ENCODE data around the gene MAFG.

The MAFG gene

DNA sequence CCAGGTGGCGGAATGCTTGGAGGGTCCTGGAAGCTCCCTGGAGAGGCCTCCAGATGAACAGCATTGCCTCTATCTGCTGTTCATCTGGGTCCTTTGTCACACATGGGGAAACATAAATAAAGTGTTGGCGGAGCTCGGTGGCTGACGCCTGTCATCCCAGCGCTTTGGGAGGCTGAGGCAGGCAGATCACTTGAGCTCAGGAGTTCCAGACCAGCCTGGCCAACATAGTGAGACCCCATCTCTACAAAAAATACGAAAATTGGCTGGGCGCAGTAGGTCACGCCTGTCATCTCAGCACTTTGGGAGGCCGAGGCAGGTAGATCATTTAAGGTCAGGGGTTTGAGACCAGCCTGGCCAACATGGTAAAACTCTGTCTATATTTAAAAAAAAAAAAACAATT is 17.3 kb upstream of the MAFG start:
- Histone ChIP-seq H3K27me3 (peaks cover 0 to 16% (median 0%) of the 10 kb centered on the region in 11 experiments; a peak in 5 of 22 replicates), H4K20me1 (no peaks in the 10 kb centered on the region), H3K36me3 (no peaks in the 10 kb centered on the region), H3K9me3 (replicated peaks in 1 of 11) (no peaks in the 10 kb centered on the region), H3K4me2 (peak overlapping the region in 4 of 11 experiments; percentile 10 to 34 (median 26); a peak in 2 of 22 replicates), H3K4me3 (no peak overlapping the region), H3K9ac (no peak overlapping the region), H3K4me1 (peaks cover 13 to 59% (median 30%) of the 10 kb centered on the region in 10 experiments; a peak in 19 of 20 replicates), H3K27ac (no peak overlapping the region)
- no peak for TF ChIP-seq Cebpa-rat (IDR thresholded peaks at IDR 0.05)

DNA sequence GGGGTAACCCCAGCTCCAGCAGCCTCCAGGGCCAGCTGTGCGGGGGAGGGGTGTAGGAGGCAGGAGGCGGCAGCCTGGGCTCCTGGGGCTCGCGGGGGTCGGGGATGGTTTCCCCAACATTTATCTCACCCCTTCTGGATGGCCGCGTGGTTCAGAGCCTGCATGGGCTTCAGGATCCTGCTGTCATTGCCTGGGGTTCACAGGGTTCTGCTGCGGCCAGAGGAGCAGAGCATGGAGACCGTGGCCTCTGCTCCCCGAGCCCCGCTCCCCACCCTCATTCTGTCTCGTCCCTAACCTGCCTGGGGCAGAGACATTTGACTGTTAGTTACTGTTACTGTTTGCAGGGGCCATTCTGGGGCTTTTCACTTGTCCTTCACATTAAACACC is 14.6 kb upstream of the MAFG start:
- Histone ChIP-seq H4K20me1 (no peaks in the 10 kb centered on the region), H3K9me3 (replicated peaks in 1 of 11) (no peaks in the 10 kb centered on the region), H3K36me3 (no peaks in the 10 kb centered on the region), H3K27me3 (peaks cover 0 to 19% (median 0%) of the 10 kb centered on the region in 11 experiments; a peak in 5 of 22 replicates), H3K4me2 (peak overlapping the region in 10 of 11 experiments; percentile 64 to 100 (median 100); a peak in 19 of 22 replicates), H3K27ac (no peak overlapping the region), H3K9ac (peak overlapping the region in 3 of 11 experiments; percentile 21 to 41 (median 23); a peak in 1 of 22 replicates), H3K4me1 (peaks cover 31 to 80% (median 57%) of the 10 kb centered on the region in 10 experiments), H3K4me3 (peak overlapping the region in 2 of 10 experiments; percentile 11 to 27; a peak in 2 of 20 replicates)
- TF ChIP-seq Cebpa-rat (IDR thresholded peaks at IDR 0.05): no peak

DNA sequence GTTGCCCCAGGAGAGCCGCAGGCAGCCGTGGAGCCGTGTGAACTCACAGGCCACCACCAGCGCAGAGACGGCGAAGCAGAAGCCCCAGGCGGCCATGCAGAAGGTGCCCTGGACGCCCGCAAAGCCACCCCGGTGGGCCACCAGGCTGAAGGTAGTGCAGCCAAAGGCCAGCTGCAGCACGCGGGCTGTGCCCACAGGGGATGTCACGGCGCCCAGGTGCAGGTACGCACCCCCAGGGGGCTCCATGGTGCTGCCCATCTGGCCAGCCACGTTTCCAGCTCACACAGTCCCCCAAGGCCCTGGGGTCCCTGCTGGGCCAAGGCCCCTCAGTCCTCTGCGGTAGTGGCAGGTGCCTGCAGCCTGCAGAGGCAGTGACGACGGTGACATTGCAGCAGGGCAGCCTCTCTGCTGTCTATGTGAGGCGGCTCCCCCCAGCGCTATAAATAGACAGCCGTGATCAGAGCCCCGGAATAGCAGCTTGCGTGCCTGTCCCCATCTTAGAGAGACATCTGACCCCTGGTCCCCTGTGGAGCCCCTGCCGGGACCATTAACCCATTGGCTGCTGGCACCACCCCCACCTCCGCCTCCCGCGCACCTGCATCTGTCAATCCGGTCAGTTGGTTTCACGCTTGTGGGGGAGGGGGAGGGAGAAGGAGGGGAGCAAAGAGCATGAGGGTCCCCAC is 14.1 kb upstream of the MAFG start:
- H3K4me3 ChIP-seq: peak overlapping the region in 4 of 10 experiments; percentile 5 to 27 (median 11); a peak in 2 of 20 replicates
- H3K27me3 ChIP-seq: peaks cover 0 to 19% (median 0%) of the 10 kb centered on the region in 11 experiments; a peak in 5 of 22 replicates
- TF ChIP-seq Cebpa-rat (IDR thresholded peaks at IDR 0.05): no peak
- no peaks in the 10 kb centered on the region for H3K9me3 ChIP-seq (replicated peaks in 1 of 11)
- no peaks in the 10 kb centered on the region for H3K36me3 ChIP-seq
- H3K27ac ChIP-seq: no peak overlapping the region
- peak overlapping the region in 7 of 11 experiments; percentile 1 to 41 (median 17); a peak in 4 of 22 replicates for H3K9ac ChIP-seq
- H4K20me1 ChIP-seq: no peaks in the 10 kb centered on the region
- peaks cover 34 to 83% (median 61%) of the 10 kb centered on the region in 10 experiments for H3K4me1 ChIP-seq
- peak overlapping the region; percentile 64 to 100 (median 100) for H3K4me2 ChIP-seq

DNA sequence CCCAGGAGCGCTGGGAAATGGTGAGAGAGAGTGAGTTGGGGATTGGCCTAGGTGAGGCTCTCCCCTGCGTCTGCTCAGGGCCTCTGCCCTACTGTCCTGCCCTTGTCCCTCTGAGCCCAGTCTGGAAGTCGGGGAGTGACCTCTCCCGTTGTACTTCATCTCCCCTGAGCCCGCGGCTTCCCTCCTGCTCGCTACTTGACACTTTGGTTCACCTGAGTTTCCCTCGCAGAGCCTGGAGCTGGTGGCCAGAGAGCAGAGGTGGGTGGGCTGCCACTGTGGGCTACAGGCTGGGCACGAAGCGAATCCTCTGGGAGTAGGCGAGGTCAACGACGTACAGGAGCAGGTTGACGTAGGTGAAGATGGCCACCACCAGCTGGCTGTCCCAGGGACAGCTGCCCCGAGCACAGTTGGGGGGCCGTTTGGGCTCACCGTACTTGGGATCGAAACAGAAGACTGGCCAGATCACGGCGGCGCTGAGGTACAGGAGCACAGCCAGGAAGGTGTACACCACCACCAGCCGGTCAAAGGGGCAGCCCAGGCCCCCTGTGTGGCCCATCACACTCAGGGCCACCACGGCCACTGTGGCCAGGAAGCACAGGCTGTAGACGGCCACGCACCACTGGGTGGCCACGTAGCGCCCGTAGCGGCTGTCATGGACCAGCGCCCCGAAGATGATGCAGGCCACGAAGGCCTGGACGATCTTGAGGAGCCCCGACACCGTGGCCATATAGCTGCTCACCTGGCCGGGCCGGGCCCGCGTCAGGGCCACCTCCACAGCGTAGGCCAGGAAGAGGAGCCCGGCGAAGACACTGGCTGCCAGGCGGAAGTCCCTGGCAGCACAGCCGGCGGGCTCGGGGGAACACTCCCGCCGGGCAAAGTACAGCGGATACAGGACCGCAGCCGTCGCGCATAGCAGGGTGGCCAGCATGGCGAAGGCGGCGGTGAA is 13.3 kb upstream of the MAFG start:
- TF ChIP-seq Cebpa-rat (IDR thresholded peaks at IDR 0.05): no peak
- no peaks in the 10 kb centered on the region for H3K9me3 ChIP-seq (replicated peaks in 1 of 11)
- 0 out of 20 replicates have a peak overlapping the region, but pooled peaks of 2 of the 10 experiments have one; percentile 5 to 11 for H3K4me3 ChIP-seq
- H3K4me2 ChIP-seq: peak overlapping the region; percentile 64 to 100 (median 100)
- peaks cover 0 to 2% (median 0%) of the 10 kb centered on the region in 11 experiments; a peak in 3 of 22 replicates for H4K20me1 ChIP-seq
- peaks cover 42 to 91% (median 70%) of the 10 kb centered on the region in 10 experiments for H3K4me1 ChIP-seq
- peaks cover 0 to 19% (median 0%) of the 10 kb centered on the region in 11 experiments; a peak in 5 of 22 replicates for H3K27me3 ChIP-seq
- no peaks in the 10 kb centered on the region for H3K36me3 ChIP-seq
- H3K27ac ChIP-seq: no peak overlapping the region; a peak in 1 of 22 replicates
- peak overlapping the region in 5 of 11 experiments; percentile 15 to 41 (median 21); a peak in 4 of 22 replicates for H3K9ac ChIP-seq

DNA sequence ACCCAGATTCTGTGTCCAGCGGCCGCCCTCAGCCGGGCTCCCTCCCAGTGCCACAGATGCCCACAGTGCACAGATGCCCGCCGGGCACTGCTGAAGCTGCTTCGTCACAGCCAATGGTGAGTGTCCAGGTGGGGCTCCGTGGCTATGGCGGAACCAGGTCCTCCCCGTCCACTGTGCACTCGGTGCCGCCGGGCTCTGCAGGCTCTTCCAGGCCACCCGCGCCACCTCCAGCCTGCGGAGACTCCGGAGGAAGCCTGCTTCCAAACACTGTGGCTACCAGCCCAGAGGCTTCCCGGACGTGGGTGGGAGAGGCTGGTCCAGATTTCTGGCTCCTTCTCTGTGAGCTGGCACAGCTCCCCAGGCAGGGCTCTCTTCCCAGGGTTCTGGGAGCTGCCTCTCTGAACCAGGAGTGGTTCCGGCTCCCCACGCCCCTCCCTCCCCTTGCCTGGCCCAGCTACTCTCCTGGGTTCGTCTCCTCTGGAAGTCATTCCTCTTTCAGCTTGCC is 12.4 kb upstream of the MAFG start:
- Histone ChIP-seq H3K36me3 (peaks cover 0 to 8% (median 0%) of the 10 kb centered on the region in 11 experiments; a peak in 8 of 22 replicates), H3K9ac (peak overlapping the region in 6 of 11 experiments; percentile 0 to 87 (median 50); a peak in 10 of 22 replicates), H3K27me3 (peaks cover 0 to 19% (median 0%) of the 10 kb centered on the region in 11 experiments; a peak in 5 of 22 replicates), H3K4me3 (no peak overlapping the region), H3K4me2 (peak overlapping the region; percentile 69 to 100 (median 100); a peak in 21 of 22 replicates), H3K27ac (no peak overlapping the region), H3K9me3 (replicated peaks in 1 of 11) (no peaks in the 10 kb centered on the region), H3K4me1 (peaks cover 45 to 95% (median 78%) of the 10 kb centered on the region in 10 experiments), H4K20me1 (peaks cover 0 to 11% (median 0%) of the 10 kb centered on the region in 11 experiments; a peak in 5 of 22 replicates)
- no peak for TF ChIP-seq Cebpa-rat (IDR thresholded peaks at IDR 0.05)

DNA sequence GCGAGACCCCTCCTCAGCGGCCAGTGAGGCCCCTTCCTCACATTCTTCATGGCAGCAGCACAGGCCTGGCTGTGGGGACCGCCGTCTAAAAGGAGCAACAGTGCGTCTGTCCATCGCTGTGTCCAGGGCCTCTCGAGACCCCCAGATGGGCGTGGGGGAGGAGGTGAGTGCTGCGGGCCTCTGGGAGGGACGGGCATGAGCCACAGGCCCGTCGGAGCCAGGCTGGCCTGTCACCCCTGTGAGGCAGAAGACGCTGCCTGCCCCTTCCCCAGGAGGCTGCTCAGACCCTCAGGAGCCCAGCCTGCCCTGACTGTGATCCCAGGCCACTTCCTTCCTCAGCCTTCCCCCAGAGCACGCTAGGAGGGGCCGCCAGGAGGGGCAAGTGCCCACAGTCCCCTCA is 11.7 kb upstream of the MAFG start:
- no peaks in the 10 kb centered on the region for H3K9me3 ChIP-seq (replicated peaks in 1 of 11)
- H3K36me3 ChIP-seq: peaks cover 0 to 15% (median 5%) of the 10 kb centered on the region in 11 experiments; a peak in 10 of 22 replicates
- no peak for TF ChIP-seq Cebpa-rat (IDR thresholded peaks at IDR 0.05)
- peak overlapping the region in 2 of 10 experiments; percentile 8 to 16; a peak in 2 of 20 replicates for H3K4me3 ChIP-seq
- peak overlapping the region; percentile 69 to 100 (median 100) for H3K4me2 ChIP-seq
- H3K9ac ChIP-seq: peak overlapping the region in 9 of 11 experiments; percentile 10 to 87 (median 56); a peak in 17 of 22 replicates
- H3K27ac ChIP-seq: peak overlapping the region in 7 of 11 experiments; percentile 6 to 40 (median 22); a peak in 10 of 22 replicates
- H4K20me1 ChIP-seq: peaks cover 0 to 18% (median 3%) of the 10 kb centered on the region in 11 experiments; a peak in 8 of 22 replicates
- H3K27me3 ChIP-seq: peaks cover 0 to 19% (median 0%) of the 10 kb centered on the region in 11 experiments; a peak in 5 of 22 replicates
- peaks cover 45 to 96% (median 78%) of the 10 kb centered on the region in 10 experiments for H3K4me1 ChIP-seq

DNA sequence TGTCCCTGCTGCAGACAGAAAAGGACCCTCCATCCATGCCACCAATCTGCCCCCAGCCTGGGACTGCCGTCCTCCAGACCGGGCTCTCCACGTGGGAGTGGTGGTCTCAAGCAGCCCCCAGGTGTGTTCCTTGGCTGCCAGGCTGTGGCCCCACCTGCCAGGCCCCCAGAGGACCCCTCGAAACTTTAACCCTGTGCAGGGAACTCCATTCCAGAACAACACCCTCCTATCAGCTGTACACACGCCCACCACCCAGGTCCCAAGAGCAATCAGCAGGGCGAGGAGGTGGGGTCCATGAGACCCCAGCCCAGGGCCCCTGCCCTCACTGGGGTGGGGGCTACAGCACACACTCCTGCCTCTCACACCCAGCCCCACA is 8.2 kb upstream of the MAFG start:
- peak overlapping the region in 7 of 11 experiments; percentile 15 to 90 (median 86); a peak in 10 of 22 replicates for H3K9ac ChIP-seq
- peaks cover 0 to 3% (median 0%) of the 10 kb centered on the region in 11 experiments; a peak in 3 of 22 replicates for H3K27me3 ChIP-seq
- H3K36me3 ChIP-seq: peaks cover 0 to 31% (median 18%) of the 10 kb centered on the region in 11 experiments; a peak in 11 of 22 replicates
- peak overlapping the region in 7 of 10 experiments; percentile 69 to 86 (median 75); a peak in 14 of 20 replicates for H3K4me3 ChIP-seq
- no peaks in the 10 kb centered on the region for H3K9me3 ChIP-seq (replicated peaks in 1 of 11)
- H3K27ac ChIP-seq: peak overlapping the region in 2 of 11 experiments; percentile 13 to 31; a peak in 3 of 22 replicates
- peak overlapping the region; percentile 95 to 100 (median 100) for H3K4me2 ChIP-seq
- peaks cover 38 to 89% (median 79%) of the 10 kb centered on the region in 10 experiments for H3K4me1 ChIP-seq
- H4K20me1 ChIP-seq: peaks cover 0 to 53% (median 18%) of the 10 kb centered on the region in 11 experiments; a peak in 12 of 22 replicates
- no peak for TF ChIP-seq Cebpa-rat (IDR thresholded peaks at IDR 0.05)
